Measurements from ENCODE around the gene ERVW-1.

- TF ChIP-seq CTCF (IDR thresholded peaks at IDR 0.05) (no peak), POLR2AphosphoS5 (IDR thresholded peaks at IDR 0.05; ENCODE audit: insufficient read depth in 1 of 2, low read depth in 1 of 2) (no peak)
These were observed 44.7 kb downstream of the ERVW-1 start for GRCh38 chr7:92433019-92433418.
